KOPT-K1 (cell line): ENCODE results near the gene STX16.

Experiments
- H3K27ac ChIP-seq: fragments of 200-600 bp; sonication (generic); 2 replicates; pipeline ENCODE4 v1.5.1; 2016; ENCODE audit warnings: antibody characterized with exemption, mild to moderate bottlenecking, low read depth, low read length; ENCODE audit not compliant: poor library complexity, severe bottlenecking
- H3K36me3 ChIP-seq: fragments of 200-600 bp; sonication (generic); 2 replicates; pipeline ENCODE4 v1.5.1; 2017; ENCODE audit warnings: antibody characterized with exemption, mild to moderate bottlenecking, low read length, moderate library complexity; ENCODE audit not compliant: insufficient read depth
- H3K9me3 ChIP-seq: fragments of 200-600 bp; sonication (generic); 2 replicates; pipeline ENCODE4 v1.5.1; 2017; ENCODE audit warnings: antibody characterized with exemption, low read length, mild to moderate bottlenecking; ENCODE audit not compliant: insufficient read depth, poor library complexity, severe bottlenecking

Gene STX16

GRCh38 chr20:58666702-58667101 is 15.6 kb downstream of the STX16 start:
- Histone ChIP-seq H3K9me3 (no peaks in the 10 kb centered on the region), H3K27ac (no peak overlapping the region), H3K36me3 (peaks cover 69% of the 10 kb centered on the region)

- Histone ChIP-seq H3K27ac (no peak overlapping the region), H3K36me3 (peaks cover 79% of the 10 kb centered on the region), H3K9me3 (no peaks in the 10 kb centered on the region)
These were observed 16.9 kb downstream of the STX16 start for GRCh38 chr20:58667975-58668374.

DNA sequence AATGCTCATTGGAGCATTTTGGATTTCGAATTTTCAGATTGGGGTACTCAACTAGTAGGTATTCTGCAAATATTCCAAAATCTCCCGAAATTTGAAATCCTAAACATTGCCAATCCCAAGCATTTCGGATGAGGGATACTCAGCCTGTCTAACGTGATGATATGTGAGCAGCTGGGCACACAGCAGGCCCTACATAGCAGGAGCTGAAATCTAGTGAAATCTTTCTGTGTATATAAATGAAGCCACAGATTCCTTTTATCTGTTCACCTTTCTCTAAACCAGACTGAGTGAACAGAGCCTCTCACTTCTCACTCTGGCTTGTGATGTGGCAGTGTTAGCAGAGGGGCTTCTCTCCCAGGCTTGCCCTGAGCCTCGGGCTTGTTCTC is 17.8 kb downstream of the STX16 start:
- Histone ChIP-seq H3K9me3 (no peaks in the 10 kb centered on the region), H3K36me3 (peaks cover 81% of the 10 kb centered on the region), H3K27ac (no peak overlapping the region)

GRCh38 chr20:58669287-58670006 is 18.4 kb downstream of the STX16 start:
- no peaks in the 10 kb centered on the region for H3K9me3 ChIP-seq
- peaks cover 81% of the 10 kb centered on the region for H3K36me3 ChIP-seq
- no peak overlapping the region for H3K27ac ChIP-seq

GRCh38 chr20:58670102-58670501 is 19.0 kb downstream of the STX16 start:
- H3K27ac ChIP-seq, result no peak overlapping the region
- no peaks in the 10 kb centered on the region for H3K9me3 ChIP-seq
- H3K36me3 ChIP-seq, result peaks cover 86% of the 10 kb centered on the region

DNA sequence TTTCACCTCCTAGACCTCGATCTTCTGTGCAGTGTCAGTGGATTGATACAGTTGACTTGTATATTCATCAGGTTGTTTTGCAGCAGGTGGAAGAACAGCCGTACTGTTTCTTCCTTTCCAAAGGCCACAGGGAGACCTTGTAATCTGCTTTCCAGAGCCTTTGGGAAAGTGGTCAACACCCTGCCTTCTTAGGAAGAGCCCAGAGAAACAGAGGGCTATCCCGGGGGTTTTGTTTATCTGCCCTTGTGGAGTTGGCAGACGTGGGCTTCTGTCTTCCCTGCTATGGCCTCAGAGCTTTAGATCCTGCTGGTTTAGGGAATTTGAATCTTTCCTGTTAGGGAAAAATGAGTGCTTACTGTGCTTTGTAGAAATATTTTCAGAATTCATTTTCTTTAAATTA is 19.6 kb downstream of the STX16 start:
- Histone ChIP-seq H3K36me3 (peaks cover 89% of the 10 kb centered on the region), H3K27ac (no peak overlapping the region), H3K9me3 (no peaks in the 10 kb centered on the region)

GRCh38 chr20:58673119-58673518 is 22.0 kb downstream of the STX16 start:
- H3K36me3 ChIP-seq, result peaks cover 92% of the 10 kb centered on the region
- H3K9me3 ChIP-seq, result no peaks in the 10 kb centered on the region
- no peak overlapping the region for H3K27ac ChIP-seq

GRCh38 chr20:58675146-58675584 is 24.1 kb downstream of the STX16 start:
- Histone ChIP-seq H3K9me3 (no peaks in the 10 kb centered on the region), H3K36me3 (peaks cover 94% of the 10 kb centered on the region), H3K27ac (no peak overlapping the region)

DNA sequence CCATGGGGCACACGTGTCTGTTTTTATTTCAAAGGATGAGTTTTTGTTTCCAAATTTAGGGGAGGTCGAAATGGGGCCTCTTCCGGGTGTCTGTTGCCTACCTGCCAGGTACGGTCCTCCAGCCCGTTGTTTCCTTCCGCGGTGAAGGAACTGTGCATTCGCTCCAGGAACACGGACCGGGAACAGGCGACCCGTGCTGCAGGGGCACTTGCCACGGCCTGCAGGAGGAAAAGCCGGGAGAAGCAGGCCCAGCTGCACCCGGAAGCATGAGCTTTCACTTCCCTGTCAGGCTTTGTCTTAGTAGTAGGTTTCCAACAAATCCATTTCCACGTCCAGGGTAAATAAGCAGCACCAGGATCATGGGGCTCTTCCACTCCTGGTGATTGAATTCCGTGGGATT is 24.6 kb downstream of the STX16 start:
- H3K9me3 ChIP-seq, result no peaks in the 10 kb centered on the region
- no peak overlapping the region for H3K27ac ChIP-seq
- peaks cover 94% of the 10 kb centered on the region for H3K36me3 ChIP-seq

- Histone ChIP-seq H3K36me3 (peaks cover 92% of the 10 kb centered on the region), H3K27ac (no peak overlapping the region), H3K9me3 (no peaks in the 10 kb centered on the region)
These were observed 25.1 kb downstream of the STX16 start for GRCh38 chr20:58676161-58676560.

DNA sequence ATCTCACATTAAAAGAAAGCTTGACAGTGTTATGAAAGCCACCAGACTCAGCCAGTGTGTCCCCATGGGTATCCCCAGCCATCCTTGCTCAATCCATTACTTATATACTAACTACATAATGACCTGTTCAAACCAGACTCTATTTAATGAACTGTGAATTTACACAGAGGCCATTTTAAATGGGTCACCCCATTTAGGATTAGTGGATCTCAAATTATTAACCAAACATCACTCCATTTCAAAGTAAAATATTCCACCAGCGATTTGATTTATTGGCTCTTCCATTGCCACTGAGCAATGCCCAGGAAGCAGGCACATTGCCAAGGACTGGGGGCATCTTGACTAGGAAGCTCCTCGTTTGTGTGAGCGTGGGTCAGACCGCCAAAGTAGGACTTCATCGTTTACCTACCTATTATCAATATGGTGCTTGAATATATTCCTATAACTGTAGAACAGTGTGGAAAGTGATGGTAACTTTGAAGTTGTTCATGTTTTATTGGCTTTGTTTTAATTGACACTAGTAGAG is 26.1 kb downstream of the STX16 start:
- Histone ChIP-seq H3K36me3 (peaks cover 85% of the 10 kb centered on the region), H3K9me3 (no peaks in the 10 kb centered on the region), H3K27ac (no peak overlapping the region)

GRCh38 chr20:58677808-58678207 is 26.7 kb downstream of the STX16 start:
- peaks cover 79% of the 10 kb centered on the region for H3K36me3 ChIP-seq

DNA sequence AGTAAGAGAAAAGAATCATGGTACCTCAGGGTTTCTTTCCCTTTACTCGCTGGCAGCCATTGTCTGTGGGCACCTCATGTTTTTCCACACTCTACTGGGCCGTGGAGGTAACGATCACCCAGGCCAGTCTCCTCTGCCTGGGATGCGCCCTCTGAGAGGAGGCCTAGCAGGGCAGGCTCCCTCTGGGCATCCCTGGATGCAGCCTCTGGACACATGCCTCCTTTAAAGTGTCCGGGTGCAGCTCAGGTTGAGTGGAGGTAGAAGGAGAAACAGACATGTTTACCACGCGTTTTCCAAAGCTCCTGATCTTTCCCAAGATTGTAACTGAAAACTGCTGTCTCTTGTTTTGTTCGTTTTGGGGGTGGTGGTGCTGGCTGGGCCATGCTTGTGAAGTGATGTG is 27.7 kb downstream of the STX16 start:
- no peak overlapping the region for H3K27ac ChIP-seq
- H3K9me3 ChIP-seq, result no peaks in the 10 kb centered on the region
- H3K36me3 ChIP-seq, result peaks cover 69% of the 10 kb centered on the region

More at GRCh38 chr20:58677808-58678207, 26.7 kb downstream of the STX16 start:
- no peaks in the 10 kb centered on the region for H3K9me3 ChIP-seq
- no peak overlapping the region for H3K27ac ChIP-seq

DNA sequence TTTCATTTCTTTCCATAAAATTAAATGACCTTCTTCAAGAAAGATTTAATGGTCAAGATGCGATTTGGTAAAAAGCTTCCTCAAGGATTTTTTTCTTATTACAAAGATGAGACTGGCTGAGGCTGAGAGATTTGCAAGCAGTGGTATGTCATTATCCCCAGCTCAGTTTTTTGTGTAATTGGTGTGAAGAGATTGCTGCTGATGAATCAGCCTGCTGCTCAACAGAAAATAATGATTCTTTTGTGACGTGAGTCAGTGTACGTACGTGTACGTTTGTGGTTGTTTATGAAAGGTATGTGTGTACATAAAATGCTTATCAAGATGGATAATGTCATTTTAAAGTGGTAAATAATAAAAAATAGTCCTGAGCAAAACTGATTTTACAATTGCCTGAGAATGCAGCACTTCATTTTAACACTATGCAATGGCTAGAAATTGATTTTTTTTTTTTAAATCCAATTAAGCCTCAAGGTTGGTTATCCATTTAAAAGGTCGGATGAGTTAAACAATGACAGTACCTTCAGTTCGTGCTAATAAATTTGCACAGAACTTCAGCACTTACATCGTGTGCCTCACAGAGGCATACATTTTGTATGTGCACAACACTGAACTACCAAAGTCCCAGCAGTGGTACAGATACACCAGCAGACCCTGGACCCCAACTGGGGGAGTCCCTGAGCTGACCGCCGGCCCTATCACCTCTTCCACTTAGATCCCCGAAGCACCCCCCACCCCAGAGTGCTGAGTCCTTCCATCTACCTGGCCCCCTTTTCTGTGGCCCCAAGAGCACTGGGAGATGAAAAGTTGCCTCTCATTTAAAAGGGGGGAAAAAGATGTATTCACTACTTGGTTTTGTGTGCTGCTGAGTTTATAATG is 31.8 kb downstream of the STX16 start:
- Histone ChIP-seq H3K9me3 (no peaks in the 10 kb centered on the region), H3K36me3 (peaks cover 37% of the 10 kb centered on the region), H3K27ac (no peak overlapping the region)

DNA sequence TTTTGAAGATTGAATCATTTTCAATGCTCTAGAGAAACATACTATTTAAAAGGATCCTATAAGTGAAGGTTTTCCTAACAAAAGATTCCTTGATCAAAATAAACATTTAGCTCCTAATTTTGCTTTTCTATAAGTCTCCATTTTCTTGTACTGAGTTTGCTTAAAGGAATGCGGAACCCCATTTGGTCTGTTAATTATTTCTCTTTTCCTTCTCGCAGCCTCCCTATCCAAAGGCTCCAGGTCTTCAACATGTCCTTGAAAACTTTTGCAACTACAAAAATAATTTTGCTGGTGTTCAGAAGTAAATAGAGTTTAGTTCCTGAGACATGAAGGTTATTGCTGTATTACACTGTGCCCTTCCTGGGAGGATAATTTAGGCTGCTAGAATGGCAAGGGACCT is 33.2 kb downstream of the STX16 start:
- H3K27ac ChIP-seq, result no peak overlapping the region
- H3K36me3 ChIP-seq, result peaks cover 25% of the 10 kb centered on the region
- no peaks in the 10 kb centered on the region for H3K9me3 ChIP-seq
